NCI-H1417 treated with DMSO at 0.1 percent for 48 hours (cell line): ENCODE measurements around the gene PRUNE2.

Experiments used
- DNase-seq: peaks from one replicate; lab custom pipeline; 2025; lab: John Stamatoyannopoulos, UW

The PRUNE2 gene

DNA sequence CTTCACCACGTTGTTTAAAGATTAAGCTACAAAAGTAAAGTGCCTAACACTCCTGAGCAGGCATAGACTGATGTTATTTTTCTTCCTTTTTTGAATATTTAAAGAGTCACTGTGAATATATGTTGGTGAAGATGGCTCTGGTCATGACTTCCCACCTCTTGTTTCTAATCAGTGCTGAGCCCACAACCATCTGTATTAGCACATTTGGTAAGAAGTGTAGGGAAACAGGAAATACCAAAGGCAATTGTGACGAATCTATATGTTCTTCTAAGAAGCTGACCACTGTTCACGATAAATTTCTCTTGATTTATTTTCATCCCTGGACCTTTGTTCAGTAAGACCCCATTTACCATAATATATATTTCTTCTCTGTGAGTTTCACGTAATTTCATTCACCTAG lies 249.9 kb downstream of the PRUNE2 start:
- no peak for DNase-seq

DNA sequence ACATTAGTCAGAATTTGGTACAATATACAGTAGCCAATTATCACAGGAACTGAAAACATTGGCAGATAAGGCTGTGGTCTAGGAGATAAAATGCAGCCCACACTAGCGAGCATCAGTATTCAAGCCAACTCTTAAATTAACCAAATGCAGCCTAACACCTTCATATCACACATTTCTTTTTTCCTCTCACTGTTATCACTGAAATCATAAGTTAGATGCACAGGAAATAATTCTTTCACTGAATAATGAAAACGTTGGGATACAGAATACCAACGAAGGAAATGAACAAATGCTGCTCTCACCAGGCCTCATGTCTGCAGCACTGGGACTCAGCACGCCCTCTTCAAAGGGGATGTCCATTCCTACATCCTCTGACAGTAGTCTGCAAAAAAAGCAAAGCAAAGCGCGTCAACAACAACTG lies 250.8 kb downstream of the PRUNE2 start:
- DNase-seq: no peak

DNA sequence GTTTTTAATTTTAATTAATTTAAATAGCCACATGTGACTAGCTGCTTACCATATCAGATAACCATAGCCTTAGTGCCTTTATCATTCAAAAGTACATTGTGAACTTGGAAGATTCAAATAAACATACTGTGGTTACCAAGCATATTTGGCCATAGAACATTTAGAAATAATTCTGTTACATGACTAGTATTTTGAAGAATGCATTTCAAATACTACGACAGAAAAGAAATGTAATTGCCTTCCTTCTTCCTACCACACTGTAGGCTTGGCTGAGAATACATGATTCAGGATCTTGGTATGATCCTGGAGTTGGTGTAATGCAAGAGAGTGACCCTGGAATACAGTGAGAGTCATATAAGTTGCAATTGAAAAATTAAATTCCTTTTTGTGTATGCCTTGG lies 251.3 kb downstream of the PRUNE2 start:
- DNase-seq: no peak

DNA sequence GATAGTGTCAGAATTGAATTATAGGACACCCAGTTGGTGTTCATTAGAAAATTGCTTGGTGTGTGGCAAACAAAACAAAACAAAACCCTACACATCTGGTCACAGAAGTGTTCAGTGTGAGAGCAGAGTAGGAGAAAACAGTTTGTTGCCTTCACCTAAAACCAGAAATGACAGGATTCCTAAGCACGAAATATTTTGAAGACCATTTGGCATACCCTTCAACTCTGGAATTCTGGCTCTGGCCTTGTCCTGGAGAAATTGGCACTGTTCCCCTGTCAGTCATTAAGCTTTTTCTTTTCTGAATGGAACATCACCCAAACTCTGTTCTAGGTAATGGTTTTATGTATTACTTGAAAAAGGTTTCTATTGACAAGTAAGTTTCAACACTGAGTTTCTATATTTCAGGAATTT lies 251.9 kb downstream of the PRUNE2 start:
- no peak for DNase-seq

DNA sequence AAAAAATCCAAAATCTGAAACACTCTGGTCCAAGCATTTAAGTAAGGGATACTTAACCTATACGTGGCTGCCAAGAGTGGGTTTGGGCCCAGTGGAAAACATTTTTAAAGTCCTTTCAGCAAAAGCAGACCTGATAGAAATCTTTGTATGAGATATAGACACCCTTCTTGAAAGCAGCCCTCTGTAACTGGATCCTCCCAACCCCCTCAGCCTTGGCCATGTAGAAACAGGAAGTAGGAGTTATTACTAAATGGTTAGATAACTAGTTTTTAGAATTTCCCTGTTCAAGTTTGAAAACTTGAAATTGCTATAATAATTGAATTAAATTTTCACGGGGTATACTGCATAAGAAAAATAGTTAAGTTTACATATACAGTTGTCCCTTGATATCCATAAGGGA lies 253.0 kb downstream of the PRUNE2 start:
- no peak for DNase-seq

DNA sequence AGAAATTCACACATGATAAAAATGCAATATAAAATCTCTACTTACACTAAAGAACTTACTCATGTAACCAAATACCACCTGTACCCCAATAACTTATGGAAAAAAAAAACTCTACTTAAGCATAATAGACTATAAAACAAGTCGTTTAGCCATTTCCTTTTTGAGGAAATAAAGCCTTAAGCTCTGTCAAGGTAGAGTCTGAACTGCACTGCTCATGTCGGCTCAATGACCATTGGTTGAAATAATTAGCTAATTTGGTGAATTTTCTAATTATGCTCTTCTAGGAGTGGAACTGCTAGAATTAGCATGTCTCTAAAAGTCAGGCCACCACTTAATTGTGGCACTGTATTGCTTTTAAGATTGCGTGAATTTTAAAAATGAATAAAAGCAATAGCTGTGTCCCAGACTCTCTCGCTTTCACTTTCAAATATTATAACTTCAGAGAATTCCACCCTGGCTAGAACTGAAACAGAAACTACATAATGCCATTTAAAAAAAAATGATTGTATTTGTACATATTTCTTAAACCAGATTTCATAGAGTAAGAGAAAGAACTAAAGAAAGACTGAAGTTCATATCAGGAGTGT lies 254.7 kb downstream of the PRUNE2 start:
- DNase-seq: no peak

DNA sequence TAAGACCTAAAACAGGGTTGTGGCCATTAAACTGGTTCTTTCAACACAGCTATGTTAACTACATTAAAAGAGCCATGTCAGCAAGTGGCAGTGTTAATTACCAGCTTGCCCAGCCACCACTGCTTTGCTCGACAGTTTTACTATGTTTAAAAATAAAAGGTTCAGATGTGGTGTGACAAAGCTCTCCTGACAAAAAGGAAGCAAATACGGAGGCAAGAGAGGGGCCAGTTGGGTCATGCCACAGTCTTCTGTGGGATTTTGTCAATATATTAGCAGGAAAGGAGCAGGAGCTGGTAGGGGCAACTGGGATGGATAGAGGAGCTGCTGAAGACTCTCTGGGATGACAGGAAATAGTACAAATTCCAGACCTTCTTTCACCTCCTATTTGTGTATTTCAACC lies 255.2 kb downstream of the PRUNE2 start:
- DNase-seq: no peak

DNA sequence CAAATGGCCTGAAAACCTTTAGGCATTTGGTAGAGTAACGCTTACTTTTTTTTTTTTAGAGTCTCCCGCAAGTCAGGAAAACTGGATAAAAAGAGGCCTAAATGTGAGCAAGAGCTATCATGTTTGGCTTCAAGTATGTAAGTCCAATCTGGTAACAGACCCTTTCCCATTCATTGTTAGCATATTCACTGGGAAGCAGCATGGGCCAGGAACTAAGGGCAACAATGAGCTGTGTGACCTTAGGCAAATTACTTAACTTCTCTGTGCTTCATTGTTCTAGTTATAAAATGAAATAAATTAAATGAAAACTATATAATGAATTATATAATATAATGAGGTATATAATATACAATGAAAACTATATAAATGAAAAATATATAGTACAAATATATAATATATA lies 256.0 kb downstream of the PRUNE2 start:
- no peak for DNase-seq

DNA sequence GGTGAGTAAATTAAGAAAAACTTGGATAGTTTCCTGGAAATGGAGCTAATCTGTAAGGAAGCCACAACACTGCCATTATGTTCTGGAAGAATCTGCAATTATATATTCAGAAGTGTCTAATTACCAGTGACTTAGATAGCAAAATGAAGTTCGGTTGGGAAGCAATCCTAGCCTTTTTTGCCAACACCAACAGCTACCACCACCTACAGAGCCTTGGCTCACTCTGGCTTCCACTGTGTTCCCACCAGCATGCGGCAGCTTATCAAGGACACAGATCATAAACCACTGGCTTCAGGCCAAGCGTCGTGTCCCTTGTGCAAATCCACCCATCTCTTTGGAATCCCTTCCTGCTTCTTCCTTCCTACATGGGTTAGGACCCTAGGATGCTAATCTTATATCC lies 259.7 kb downstream of the PRUNE2 start:
- DNase-seq: no peak

DNA sequence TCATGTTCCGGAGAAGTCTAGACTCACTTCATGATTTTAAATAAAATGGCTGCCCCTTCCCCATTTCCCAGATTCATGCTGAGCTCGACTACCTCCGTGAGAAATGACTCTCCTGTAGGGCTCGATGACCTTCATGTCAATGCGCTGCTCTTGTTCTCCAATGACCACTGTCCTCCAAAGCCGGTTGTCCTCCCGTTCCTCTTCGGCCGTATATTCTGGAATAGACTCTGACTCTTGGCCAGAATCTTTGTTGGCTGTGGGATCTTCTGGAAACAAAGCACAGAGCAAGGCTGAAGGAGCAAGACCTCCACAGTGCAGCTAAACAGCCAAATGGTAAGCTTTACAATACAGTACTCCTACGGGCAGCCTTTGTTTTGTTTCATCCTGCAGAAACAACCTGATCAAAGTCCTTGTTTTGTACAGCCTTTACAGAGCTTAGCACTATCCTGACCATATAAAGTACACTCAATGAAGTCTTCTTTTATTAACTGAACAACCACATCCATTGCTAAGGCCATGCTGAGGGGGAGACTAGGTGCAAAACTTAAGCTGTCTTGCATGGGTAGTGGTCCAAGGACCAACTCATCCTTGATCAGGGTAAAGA lies 261.2 kb downstream of the PRUNE2 start:
- DNase-seq: no peak

DNA sequence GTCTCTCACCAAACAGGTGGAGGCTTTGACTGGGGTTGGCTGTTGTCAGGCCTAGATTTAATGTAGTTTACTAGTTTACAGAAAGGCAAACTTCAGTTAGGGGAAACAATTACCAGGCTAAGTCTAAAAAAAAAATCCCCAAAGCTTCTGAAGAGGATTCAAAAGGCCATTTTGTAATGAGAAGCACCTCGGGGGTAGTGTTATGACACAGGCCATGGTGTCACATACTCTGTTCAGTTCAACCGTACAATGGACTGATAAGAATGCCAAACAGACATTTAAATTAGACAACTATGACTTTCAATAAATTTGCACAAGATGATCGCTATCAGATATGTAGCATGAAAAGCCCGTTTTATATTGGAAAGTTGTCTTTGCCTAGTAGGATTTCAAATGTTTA lies 261.7 kb downstream of the PRUNE2 start:
- no peak for DNase-seq

DNA sequence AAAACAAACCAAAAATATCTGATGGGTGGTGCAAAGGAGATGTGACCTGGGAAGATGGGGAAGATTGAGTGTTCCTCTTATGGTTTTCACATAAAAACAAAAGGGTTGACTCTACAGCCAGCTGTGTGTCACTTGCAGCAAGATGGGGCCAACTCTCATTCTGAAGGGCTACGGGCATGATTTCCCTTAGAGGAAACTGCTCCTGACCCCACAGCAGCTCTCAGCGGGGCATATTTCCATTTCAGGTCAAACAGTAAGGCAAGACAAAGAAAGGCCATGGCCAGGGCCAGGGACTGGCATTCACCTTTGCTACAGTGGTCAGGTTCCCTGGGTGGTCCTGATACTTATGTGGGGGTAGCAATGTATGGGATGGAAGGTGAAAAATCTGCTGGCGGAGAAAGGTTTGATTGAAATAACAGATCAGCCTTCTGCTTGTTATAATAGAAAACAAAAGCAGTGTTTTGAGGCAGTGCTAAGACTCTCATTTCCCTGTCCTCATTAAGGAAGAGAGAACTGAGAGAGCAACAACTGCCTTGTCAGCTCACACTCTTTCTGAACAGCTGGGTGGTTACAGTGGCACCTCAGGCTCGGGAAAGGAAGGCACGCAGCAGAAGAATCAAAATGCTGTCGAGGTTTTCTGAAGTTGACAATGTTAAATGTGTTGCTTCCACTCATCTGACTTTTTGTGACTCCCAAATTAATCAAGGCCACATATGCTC lies 262.4 kb downstream of the PRUNE2 start:
- DNase-seq: no peak

DNA sequence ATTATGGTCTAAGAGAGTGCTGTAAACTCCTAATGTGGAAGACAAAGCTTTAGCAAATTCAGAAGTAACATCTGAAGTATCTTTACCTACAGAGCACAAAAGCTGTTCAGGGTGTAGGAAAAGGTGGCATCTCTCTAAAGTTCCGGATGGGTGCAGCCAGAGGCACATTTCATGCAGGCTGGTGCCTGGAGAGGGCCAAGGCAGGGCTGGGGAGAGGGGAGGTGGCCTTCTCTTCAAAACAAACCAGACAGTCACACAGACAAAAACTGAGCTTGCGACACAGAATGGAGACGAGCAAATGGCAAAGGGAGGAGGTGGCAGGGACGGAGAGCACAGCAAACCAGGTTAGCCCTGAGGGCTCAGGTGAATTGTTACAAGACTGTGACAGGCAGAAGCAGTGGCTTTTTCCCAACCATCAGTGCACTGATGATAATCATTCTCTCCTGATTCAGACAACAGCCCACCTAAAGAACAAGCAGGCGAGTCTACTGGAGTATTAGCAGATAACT lies 263.2 kb downstream of the PRUNE2 start:
- no peak for DNase-seq

DNA sequence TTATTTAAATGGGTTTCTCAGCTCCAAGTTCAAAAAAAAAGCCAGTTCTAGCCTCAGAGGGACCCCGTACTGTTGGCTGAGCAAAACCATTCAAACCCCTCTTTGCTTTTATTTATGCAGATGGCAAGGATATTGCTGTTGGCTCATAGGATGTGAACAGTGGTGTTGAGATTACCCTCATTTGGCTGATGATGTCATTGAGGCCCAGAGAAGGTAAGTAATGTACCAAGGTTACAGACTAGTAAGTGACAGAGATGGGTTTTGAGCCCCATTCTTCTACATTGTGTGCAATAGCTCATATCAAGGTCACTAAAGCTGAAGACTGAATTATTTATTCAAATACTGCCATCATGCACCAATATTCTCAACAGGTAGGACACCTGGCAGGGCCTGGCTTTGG lies 263.8 kb downstream of the PRUNE2 start:
- DNase-seq: no peak

DNA sequence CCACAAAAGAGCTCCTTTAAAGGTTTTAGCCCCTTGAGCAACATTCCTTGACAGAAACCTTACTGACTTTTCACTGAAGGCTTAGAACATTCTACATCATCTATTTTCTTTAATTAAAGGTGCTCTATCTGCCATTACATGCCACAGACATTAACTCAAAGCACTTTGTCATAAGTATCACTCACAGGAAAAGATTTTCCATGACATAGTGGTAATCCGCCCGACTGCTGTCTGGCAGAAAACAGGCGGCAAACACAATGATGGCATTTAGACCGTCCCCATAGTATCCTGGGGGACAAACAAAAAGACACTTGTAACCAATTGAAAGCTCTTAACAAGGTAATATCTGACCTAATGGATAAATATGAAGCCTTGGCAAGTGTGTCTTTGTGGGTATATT lies 267.9 kb downstream of the PRUNE2 start:
- no peak for DNase-seq

DNA sequence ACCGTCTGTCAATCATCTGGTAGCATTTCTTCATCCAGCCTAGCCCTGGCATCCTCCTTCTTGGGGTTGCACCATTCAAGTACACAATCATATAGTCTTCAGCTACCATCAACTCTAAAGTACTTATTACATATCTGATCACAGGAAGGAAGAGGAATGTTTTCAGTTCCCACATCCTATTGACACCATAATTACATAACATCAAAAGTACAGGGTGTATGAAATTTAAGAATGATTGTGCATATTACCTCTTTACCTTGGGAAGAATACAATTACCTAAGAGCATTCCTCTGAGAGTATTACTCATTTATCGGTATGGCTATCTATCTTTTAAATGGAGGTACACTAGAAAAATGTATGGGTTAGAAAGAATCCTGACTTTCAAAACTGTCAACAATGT lies 268.5 kb downstream of the PRUNE2 start:
- no peak for DNase-seq

DNA sequence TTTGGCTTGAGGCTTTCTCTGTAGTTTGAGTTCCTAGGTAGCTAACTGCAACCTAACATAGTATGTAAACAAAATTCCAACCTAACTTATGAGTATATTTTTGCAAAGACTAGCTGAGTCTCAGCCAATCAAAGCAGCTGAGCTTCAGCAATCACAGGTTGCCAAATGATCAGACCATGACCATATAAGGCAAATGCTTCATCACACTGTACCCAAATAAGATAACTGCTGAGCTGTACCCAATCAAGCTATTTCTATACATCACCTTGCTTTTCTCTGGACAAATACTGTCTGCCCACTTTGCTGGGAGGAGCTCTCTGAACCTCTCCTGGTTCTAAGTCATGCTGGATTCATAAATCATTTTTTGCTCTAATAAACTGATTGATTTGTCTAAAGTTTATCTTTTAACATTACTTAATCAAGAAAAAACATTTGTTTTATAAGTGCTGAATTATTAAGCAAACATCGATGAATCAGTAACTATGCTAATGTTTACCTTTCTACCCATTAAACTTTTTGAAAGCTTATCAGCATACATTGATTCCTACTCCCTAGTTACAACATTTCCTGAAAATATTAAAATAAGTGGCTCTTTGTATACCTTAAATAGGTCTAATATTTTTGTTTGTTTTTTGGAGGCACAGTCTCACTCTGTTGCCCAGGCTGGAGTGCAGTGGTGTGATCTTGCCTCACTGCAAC lies 271.4 kb downstream of the PRUNE2 start:
- DNase-seq: no peak

DNA sequence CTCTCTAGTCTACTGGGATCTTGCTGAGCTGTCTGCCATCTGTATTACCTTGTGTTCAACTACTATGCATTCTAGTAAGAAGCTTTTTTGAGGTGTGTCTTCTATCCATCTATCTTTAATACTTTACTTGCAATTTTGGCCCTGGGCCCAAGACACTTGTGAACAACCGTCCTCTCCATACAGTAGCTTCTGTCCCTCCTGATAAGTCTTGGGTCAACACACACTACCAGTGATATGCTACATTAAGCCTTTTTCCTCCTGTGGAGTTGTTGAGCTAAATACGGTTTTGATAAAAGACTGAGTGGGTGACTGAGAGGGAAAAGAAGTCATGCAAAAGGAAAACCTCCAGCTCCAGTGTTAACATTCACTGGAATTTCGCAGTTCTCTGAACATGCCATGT lies 275.0 kb downstream of the PRUNE2 start:
- DNase-seq: no peak

DNA sequence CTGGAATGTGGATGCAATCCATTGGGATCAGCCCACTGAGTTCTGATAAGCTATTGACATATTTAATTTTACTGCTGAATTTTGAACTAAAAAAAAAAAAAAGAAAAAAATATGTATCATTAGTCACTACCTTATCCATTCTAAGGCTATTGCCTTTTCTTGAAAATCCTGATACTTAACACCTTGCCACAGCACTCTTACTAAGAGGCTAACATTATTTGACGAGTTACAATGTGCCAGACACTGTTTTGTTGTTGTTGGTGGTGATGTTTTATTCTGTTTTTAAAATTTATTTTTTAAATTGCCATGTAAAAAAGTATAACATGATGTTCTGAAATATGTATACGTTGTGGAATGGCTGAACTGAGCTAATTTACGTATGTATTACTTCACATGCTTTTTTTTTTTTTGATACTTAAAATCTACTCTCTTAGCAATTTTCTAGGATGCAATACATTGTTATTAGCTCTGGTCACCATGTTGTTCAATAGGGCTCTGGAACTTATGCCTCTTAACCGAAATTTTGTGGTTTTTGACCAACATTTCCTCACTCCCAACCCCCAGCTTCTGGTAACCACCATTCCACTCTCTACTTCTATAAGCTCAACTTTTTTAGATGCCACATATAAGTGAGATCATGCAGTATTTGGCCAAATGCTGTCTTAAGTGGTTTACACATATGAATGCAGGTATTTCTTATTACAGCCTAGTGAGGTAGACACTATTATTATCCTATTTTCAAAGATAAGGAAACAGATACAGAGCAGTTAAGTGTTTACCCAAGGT lies 276.5 kb downstream of the PRUNE2 start:
- no peak for DNase-seq

DNA sequence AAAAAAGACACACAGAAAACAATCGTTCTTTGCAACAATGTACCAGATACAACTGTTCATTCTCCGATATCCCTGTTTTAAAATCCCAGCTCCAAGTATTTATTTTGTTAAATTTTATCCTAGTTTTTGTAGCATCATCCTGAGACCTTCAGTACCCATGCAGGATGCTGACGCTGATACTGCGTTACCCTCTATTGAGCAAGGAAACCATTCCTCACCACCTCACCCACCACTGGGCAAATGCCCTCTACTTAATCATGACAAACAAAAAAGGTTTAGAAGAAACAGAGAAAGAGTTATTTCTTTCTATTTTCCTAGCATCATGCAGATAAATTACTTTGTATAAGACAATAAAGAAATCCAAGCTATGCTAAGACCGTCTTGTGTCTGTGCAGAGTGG lies 277.8 kb downstream of the PRUNE2 start:
- DNase-seq: no peak

DNA sequence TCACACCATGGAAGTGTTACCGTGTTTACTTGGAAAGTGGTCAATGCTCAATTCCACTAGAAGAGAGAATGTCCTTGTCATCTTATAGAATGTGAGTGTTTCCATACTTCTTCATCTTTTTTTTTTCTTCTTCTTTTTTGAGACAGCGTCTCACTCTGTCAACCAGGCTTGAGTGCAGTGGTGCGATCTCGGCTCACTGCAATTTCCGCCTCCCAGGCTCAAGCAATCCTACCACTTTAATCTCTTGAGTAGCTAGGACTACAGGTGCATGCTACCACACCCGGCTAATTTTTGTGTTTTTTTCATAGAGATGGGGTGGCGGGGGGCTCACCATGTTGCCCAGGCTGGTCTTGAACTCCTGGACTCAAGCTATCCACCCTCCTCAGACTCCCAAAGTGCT lies 278.9 kb downstream of the PRUNE2 start:
- no peak for DNase-seq

DNA sequence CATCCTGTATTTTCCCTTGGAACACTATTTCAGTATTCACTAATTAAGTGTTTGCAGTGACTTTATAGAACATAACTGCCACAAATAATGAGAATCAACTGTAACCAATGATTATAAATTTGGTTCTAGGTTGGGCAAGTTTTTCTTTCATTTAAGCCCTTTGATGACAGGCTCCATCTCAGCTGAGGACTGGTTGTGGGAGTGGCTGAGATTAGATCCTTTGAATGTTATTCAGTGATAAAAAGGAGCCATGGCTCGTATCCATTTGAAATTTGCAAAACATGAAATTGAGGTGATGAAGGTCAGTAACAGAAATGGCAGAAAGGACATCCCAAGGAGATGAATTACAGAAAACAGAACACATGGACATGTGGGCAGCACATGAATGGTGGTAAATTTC lies 279.8 kb downstream of the PRUNE2 start:
- DNase-seq: no peak
